Mononuclear cell (primary cell): ENCODE measurements around the gene ABCA7. TPM values are rescaled to one million over a fixed set of nuclear protein-coding genes. Genes with fewer than 3 reads are reported as not detected.
"Not testable (repeated sequence)": the region's sequence is repeated elsewhere in the genome, so short reads cannot be mapped to it uniquely, and the experiment has no call there.

Experiments
- H3K27me3 ChIP-seq: 2 replicates; pipeline ENCODE4 v1.6.0; 2011; ENCODE audit warnings: low read length, control low read depth; ENCODE audit not compliant: insufficient read depth
- H3K4me1 ChIP-seq: 2 replicates; pipeline ENCODE4 v1.5.1; 2011; ENCODE audit warnings: mild to moderate bottlenecking, low read length, control low read depth; ENCODE audit not compliant: insufficient read depth
- H3K4me3 ChIP-seq: 2 replicates; pipeline ENCODE4 v1.5.1; 2011; ENCODE audit warnings: mild to moderate bottlenecking, low read length, moderate library complexity
- H3K9me3 ChIP-seq: 2 replicates; pipeline ENCODE4 v1.5.1; 2011; ENCODE audit warnings: low read depth, mild to moderate bottlenecking, control low read depth, low read length
- total RNA-seq: library from RNA; depleted of rRNA; stranded (reverse); fragments of >200 nt; gene quantifications from one replicate; pipeline ENCODE4 v1.2.3, GENCODE V29; 2012

ABCA7 gene
- total RNA-seq, 1 donor = 28.2 TPM

DNA sequence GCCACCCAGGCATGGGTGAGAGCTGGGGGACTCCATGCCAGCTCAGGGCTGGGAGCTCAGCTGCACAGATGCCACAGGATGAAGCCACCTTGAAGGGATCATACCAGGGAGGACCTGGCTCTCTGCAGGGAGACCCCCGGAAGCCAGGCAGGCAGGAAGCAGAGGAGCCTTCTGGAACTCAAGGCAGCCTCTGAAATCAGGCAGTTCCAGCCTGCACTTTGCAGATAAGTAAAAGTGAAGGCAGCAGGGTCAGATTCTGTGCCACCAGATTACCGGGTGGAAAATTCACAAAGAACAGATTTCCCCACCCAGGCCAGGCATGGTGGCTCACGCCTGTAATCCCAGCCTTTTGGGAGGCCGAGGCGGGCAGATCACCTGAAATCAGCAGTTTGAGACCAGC lies 21.5 kb upstream of the ABCA7 start:
- Histone ChIP-seq H3K27me3 (no peaks in the 10 kb centered on the region), H3K4me1 (peaks cover 54% of the 10 kb centered on the region), H3K4me3 (no peak overlapping the region), H3K9me3 (no peaks in the 10 kb centered on the region)

DNA sequence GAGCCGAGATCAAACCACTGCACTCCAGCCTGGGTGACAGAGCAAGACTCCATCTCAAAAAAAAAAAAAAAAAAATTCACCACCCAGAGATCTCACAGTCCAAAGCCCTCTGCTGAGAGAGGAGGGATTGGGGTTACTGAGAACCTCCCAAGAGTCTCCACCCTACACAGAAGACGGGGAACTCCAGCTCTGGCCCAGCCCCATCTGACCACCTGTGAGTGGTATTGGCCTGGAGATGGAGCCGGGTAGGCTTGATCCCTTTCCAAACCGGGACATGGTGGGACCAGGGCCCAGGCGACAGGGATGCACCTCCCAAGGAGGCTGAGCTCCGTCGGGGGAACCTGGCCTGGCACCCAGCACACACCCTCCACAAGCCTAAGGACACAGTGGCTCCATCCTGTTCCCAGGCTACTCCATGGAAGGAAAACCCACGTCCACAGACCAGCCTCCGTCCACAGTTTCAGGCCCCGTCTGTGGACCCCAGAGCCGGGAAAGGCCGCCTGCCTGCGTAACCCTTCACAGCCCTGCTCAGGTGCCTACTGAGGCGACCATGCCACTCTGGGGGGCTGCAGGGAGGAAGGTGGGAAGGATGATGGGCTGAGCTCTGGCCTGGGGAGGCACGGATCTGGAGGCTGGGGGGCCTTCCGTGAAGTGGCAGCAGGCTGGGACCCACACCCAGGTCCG lies 20.8 kb upstream of the ABCA7 start:
- Histone ChIP-seq H3K27me3 (no peaks in the 10 kb centered on the region), H3K9me3 (no peaks in the 10 kb centered on the region), H3K4me3 (no peak overlapping the region), H3K4me1 (peaks cover 54% of the 10 kb centered on the region)

DNA sequence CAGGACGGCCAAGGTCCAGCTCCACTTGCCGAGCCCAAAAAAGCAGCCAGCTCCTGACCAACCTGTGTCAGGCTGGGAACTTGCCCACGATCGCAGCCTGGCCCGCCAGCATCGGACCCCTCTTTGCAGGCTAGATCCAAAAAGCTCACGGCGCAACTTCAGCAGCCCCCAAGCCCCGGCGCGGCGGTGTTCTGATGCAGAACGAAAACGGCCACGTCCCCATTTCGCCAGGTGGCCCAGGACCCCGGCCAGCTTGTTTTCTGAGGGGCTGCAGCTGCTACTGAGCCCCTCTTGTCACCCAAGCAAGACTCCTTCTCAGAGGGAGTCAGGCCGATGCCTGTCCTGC lies 20.3 kb upstream of the ABCA7 start:
- no peaks in the 10 kb centered on the region for H3K9me3 ChIP-seq
- peak overlapping the region; percentile 82 for H3K4me3 ChIP-seq
- peaks cover 54% of the 10 kb centered on the region for H3K4me1 ChIP-seq

DNA sequence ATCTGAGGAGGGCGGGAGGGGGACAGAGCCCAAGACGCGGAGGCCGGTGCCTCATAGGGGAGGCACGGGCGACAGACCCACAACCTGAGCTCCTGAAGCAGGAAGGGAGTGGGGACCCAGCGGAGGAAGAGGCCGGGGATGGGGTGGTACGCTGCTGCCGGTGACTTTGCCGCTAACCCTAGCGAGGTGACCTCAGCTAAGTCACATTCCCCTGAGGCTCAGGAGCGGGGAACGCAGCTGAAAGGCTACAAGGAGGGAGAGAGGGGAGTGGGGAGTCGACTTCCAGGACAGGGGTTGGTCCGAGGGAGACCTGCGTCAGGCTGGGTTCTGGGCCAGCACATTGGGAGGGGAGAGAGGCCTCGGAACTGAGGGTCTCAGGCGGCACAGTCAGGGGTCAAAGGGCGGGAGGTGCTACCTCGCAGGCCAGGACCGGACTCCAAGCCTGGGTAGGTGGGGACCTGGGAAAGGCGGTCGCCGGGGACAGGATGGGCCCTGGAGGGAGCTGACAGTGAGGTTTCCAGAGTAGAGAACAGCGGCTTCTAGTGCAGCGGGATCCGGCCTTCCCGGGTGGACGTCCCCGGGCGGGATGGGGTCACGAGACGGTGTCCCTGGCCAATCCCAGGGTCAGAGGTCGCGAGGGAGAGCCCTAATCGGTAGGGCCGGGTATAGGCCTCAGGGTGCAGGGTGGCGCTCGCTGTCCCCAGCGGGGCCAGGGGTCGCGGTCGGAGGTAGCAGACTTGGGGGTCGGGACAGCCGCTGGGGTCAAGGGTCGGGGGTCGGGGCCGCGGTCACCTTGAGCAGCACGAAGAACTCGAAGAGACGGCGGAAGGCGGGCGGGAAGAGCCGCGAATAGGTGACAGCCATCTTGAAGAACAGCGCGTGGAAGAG lies 19.7 kb upstream of the ABCA7 start:
- no peaks in the 10 kb centered on the region for H3K9me3 ChIP-seq
- no peaks in the 10 kb centered on the region for H3K27me3 ChIP-seq
- H3K4me3 ChIP-seq = peak overlapping the region; percentile 82
- peaks cover 54% of the 10 kb centered on the region for H3K4me1 ChIP-seq

More for the DNA sequence above, 20.3 kb upstream of the ABCA7 start:
- H3K27me3 ChIP-seq = no peaks in the 10 kb centered on the region

DNA sequence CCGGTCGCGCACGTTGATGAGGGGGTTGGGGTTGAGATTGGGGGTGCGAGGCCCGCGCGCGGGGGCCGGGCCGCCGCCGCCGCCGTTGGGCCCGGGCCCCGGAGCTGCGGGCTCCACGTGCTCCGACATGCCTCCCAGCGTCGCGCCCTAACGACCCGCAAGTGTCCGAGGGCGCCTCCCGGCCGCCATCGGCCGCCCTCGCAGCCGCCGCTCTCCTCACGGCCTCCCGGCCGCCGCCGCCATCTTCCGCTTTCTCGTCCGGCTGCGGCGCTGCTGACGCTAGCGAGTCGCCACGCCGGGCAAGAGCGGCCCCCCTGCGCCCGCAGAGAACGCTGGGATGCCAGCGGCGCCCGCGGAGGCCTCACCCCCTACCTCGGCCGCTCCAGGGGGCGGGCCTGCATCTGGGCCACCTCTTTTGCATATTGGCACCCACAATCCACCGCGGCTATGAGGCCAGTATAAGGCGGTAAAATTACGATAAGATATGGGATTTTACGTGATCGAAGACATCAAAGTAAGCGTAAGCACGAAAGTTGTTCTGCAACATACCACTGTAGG lies 19.0 kb upstream of the ABCA7 start, which contains the start of gene TMEM259:
Gene TMEM259 (minus strand): TSS at position 256 of the 558 bp plus-strand sequence. CDS start 127 bp downstream, at position 129.
- Histone ChIP-seq H3K9me3 (no peaks in the 10 kb centered on the region), H3K27me3 (no peaks in the 10 kb centered on the region), H3K4me1 (peaks cover 60% of the 10 kb centered on the region), H3K4me3 (peak within 1 kb of the TSS; percentile 82)

DNA sequence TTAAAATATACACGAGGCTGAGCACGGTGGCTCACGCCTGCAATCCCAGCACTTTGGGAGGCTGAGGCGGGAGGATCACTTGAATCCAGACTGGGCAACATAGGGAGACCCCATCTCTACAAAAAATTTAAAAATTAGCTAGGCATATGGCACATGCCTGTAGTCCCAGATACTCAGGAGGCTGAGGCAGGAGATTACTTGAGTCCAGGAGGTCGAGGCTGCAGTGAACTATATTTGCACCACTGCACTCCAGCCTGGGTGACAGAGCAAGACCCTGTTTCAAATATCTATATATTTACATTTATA lies 16.1 kb upstream of the ABCA7 start:
- H3K4me1 ChIP-seq = peaks cover 35% of the 10 kb centered on the region
- not testable (repeated sequence) for H3K9me3 ChIP-seq, H3K27me3 ChIP-seq, H3K4me3 ChIP-seq

DNA sequence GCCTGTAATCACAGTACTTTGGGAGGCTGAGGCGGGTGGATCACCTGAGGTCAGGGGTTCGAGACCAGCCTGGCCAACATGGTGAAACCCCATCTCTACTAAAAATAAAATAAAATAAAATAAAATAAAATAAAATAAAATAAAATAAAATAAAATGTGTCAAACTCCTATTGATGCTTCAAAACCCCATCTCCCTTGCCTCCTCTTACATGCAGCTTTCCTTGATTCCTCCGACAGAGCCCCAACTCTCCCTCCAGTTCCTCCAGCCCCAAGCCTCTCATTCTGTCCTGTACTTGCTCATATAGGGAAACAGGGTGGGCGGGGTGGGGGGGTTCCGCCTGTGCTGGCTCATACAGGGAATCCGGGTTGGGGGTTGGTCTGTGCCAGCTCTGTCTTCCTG lies 14.8 kb upstream of the ABCA7 start:
- H3K4me3 ChIP-seq, H3K9me3 ChIP-seq, H3K27me3 ChIP-seq: not testable (repeated sequence)
- peaks cover 31% of the 10 kb centered on the region for H3K4me1 ChIP-seq

DNA sequence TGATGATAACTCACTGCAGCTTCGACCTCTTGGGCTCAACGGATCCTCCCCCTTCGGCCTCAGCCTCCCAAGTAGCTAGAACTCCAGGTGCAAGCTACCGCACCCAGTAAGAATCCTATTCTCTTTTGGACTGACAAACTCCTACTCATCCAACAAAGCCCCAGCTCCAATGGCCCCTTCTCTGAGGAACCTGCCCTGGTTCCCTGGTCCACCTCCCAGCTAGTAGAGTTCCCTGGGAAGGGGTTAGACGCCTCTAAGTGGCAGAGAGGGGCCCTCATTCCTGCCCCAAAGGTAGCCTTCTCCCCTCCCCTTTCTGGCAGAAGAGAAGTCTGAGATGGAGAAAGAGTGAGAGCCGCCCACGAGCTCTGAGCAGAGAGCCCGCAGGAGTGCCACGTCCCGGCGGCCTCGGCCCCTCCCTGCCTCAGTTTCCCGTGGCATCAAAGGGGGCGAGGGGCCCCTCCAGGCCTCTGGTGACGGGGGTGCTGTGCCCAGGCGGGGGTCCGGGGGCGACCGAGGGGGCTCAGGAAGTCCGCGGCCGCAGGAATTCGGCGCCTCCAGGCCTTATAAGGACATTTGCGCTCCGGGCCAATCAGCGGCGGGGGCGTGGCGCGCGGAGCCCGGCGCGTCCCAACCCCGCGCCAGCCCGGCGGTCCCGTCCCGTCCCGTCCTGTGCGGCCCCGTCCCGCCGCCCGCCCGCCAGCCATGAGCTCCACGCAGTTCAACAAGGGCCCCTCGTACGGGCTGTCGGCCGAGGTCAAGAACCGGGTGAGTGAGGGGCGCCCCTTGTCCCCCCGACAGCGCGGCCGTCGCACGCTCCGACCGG lies 13.7 kb upstream of the ABCA7 start, which contains the start of gene CNN2:
Gene CNN2 (plus strand): TSS at position 649 of the 823 bp plus-strand sequence. CDS start 54 bp downstream, at position 703.
- H3K27me3 ChIP-seq = no peaks in the 10 kb centered on the region
- peaks cover 36% of the 10 kb centered on the region for H3K4me1 ChIP-seq
- H3K9me3 ChIP-seq = no peaks in the 10 kb centered on the region
- H3K4me3 ChIP-seq = peak within 1 kb of the TSS; percentile 98

DNA sequence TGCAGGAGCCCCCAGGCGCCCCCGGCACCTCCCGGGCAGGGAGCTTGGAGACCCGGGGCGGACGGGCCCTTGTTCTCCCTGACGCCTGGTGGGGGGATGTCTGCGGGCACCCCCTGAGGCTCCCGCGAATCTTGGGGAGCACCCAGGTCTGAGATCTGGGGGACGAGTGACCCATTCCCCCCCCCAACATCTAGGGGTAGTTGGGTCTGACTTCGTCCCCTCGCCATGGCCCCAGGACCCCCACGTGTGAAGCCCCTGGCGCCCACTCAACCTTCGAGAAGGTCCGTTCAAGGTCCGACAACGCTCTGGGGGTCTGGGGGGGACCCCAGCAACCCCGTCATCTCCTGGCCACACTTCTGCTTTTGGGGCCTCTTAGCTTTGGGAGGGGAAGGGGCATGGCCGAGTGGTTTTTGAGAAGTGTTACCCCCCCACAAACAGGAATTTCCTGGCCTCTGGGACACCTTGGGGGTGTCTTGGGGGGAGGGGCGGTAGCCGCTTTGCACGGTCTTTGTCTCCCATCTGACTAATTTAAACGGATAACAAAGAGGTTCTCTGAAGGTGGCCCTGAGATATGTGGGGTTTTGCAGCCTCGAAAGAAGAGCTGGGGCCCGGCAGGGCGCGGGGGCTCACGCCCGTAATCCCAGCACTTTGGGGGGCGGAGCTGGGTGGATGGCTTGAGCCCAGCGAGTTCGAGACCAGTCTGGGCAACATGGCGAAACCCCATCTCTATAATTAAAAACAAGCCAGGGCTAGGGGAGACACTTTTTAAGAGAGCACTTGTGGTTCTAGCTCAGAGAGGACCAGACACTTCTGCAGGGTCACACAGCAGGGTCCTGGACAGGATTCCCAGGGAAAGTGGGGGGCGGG lies 12.9 kb upstream of the ABCA7 start:
- no peaks in the 10 kb centered on the region for H3K27me3 ChIP-seq
- H3K4me3 ChIP-seq = peak overlapping the region; percentile 98
- peaks cover 37% of the 10 kb centered on the region for H3K4me1 ChIP-seq
- no peaks in the 10 kb centered on the region for H3K9me3 ChIP-seq

DNA sequence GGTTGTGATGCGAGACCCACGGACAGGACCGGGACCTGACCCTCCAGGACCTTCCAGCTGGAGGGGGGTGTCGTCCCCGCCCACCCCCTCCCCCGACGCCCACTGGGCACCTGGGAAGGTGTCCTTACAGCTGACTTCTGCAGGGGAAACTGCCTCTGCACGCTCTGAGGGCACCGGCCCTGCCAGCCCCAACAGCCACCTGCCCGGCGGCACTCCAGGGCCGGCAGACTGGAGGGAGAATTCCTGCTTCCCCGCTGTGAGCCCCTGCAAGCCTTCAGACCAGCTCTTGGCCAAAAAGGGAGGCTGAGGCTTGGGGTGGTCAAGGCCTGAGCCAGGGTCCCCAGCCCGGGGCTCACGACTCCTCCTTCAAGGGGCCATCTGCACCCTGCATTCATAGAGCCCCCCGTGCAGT lies 12.3 kb upstream of the ABCA7 start:
- peaks cover 36% of the 10 kb centered on the region for H3K4me1 ChIP-seq
- no peaks in the 10 kb centered on the region for H3K27me3 ChIP-seq
- H3K9me3 ChIP-seq = no peaks in the 10 kb centered on the region
- peak overlapping the region; percentile 98 for H3K4me3 ChIP-seq

DNA sequence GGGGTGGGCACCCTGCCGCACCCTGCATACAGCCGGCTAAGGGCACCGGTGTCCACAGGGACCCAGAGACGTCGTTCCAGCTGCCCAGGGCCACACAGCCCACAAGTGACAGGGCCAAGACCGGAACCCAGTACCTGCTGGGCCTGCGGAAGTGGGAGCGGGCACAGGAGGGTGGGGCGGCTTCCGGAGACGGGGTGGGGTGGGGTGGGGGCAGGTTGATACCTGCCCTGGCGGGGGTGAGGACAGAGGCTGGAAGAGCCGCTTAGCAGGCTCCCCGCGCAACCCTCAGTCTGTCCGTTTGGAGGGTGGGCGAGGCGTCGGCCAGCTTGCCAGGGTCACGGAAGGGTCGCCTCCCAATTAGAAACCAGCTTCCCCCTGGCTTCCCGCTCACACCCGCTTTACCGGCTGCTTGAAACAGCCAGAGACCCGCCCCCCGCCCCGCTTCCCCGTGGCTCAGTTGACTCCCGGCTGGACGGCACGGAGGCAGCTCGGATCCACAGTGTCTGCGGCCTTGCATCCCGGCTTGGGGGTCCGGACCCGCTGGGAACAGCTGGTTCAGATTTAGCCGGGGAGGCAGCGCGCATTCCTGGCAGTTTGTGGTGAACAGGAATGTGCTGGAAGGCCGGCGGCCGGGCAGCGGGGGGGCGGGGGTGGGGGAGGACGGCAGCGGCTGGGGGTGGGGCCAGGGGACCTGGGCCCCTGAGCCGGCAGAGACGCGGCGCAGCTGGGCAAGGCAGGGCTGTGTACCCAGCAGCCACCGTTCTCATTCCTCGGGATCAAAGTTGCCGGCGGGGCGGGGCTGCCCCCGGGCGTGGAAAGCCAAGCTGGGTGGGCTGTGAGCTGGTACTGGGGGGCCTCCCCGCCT lies 11.6 kb upstream of the ABCA7 start:
- H3K4me3 ChIP-seq = peak overlapping the region; percentile 98
- H3K4me1 ChIP-seq = peaks cover 36% of the 10 kb centered on the region
- H3K27me3 ChIP-seq = no peaks in the 10 kb centered on the region
- H3K9me3 ChIP-seq = no peaks in the 10 kb centered on the region

DNA sequence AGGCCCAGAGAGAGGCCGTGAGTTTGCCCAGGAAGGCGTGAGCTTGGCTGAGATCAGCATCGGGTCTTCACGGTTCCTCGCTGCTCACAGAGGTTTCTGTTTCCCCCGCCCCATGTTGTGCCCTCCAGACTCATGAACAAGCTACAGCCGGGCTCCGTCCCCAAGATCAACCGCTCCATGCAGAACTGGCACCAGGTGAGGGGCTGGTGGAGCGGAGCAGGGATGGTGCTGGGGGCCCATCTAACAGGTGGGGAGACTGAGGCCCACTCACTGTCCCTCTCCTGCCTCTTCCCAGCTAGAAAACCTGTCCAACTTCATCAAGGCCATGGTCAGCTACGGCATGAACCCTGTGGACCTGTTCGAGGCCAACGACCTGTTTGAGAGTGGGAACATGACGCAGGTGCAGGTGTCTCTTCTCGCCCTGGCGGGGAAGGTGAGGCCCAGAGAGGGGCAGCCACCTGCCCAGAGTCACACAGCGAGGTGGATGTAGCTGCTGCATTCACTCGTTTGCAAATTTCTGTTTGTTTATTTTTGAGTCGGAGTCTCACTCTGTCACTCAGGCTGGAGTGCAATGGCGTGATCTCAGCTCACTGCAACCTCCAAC lies 7.5 kb upstream of the ABCA7 start:
- H3K27me3 ChIP-seq = no peaks in the 10 kb centered on the region
- peaks cover 42% of the 10 kb centered on the region for H3K4me1 ChIP-seq
- H3K4me3 ChIP-seq = no peak overlapping the region
- no peaks in the 10 kb centered on the region for H3K9me3 ChIP-seq

DNA sequence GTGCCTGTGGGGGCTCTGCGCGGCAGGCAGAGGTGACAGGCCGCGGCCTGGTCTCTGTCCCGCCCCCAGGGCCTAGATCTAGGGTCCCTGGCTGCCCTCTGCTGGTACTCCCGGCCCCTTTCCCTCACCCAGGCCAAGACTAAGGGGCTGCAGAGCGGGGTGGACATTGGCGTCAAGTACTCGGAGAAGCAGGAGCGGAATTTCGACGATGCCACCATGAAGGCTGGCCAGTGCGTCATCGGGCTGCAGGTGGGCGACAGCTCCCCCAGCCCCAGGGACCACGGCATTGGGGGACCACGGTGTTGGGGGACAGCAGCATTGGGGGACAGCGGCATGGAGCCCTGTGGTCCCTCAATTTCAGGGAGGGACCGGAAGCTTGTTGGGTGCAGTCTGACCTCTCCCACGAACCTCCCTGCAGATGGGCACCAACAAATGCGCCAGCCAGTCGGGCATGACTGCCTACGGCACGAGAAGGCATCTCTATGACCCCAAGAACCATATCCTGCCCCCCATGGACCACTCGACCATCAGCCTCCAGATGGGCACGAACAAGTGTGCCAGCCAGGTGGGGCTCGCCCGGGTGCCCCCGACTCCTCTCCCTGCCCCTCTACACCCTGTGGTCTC lies 3.8 kb upstream of the ABCA7 start:
- Histone ChIP-seq H3K27me3 (no peaks in the 10 kb centered on the region), H3K9me3 (no peaks in the 10 kb centered on the region), H3K4me3 (no peak overlapping the region), H3K4me1 (peaks cover 61% of the 10 kb centered on the region)
